A549 (cell line): Measurements from ENCODE around the gene PHF2. TPM values are rescaled to one million over a fixed set of nuclear protein-coding genes. Genes with fewer than 3 reads are reported as not detected.

Experiments used
- ATAC-seq, 2 experiments: fragments of 200-7000 bp in 1 of 2; fragments of >200 bp in 1 of 2; cut with Nextera tagmentation in 1 of 2; cut with Tn5 transposase in 1 of 2; 3 replicates each; pipeline versions ENCODE4 v1.8.0 to v1.9.1; 2018 to 2020; ENCODE audit warnings: mild to moderate bottlenecking in 1 of 2, moderate library complexity in 1 of 2
- CTCF ChIA-PET: fragments of 300-600 bp; sonication (Branson Sonifier 250); formaldehyde crosslinking; extraction: SDS; loops from one replicate; lab custom pipeline; 2021; ENCODE audit warnings: antibody characterized with exemption, inconsistent platforms; lab: Yijun Ruan, JAX
- POLR2A ChIA-PET: fragments of 350-600 bp; formaldehyde crosslinking; extraction: SDS; loops from one replicate; lab custom pipeline; 2021; ENCODE audit warnings: antibody characterized with exemption, inconsistent platforms; lab: Yijun Ruan, JAX
- DNase-seq, 2 experiments: peaks; one replicate each; pipeline versions ENCODE4 v3.0.0 to v3.0.0-alpha.2; 2011 to 2016; ENCODE audit warnings: low read depth in 1 of 2, low spot score in 1 of 2
- FAIRE-seq: peaks from 2 replicates; lab custom pipeline; 2011; peaks lifted over from hg19 to GRCh38; lab: Jason Lieb, UNC
- H3K27ac ChIP-seq, 2 experiments: fragments of >200 bp; sonication (Bioruptor Twin); formaldehyde crosslinking; 3 replicates each; pipeline ENCODE4 v1.5.1; 2016 to 2017
- H3K4me1 ChIP-seq: fragments of >200 bp; sonication (Bioruptor Twin); formaldehyde crosslinking; 3 replicates; pipeline ENCODE4 v1.6.1; 2016
- H3K4me2 ChIP-seq: fragments of >200 bp; sonication (Bioruptor Twin); formaldehyde crosslinking; 3 replicates; pipeline ENCODE4 v1.6.1; 2016
- H3K4me3 ChIP-seq: fragments of >200 bp; sonication (Bioruptor Twin); formaldehyde crosslinking; 3 replicates; pipeline ENCODE4 v1.5.1; 2016
- H3K9me3 ChIP-seq: fragments of >200 bp; sonication (Bioruptor Twin); formaldehyde crosslinking; 3 replicates; pipeline ENCODE4 v1.6.1; 2016
- ATOH8 ChIP-seq: fragments of 250-450 bp; sonication (Bioruptor Pico); IDR thresholded peaks from 2 replicates; pipeline ENCODE4 v1.5.0; 2020; ENCODE audit warnings: low read depth, mild to moderate bottlenecking, moderate library complexity
- CBX2 ChIP-seq: fragments of 200-600 bp; sonication (generic); IDR thresholded peaks from 2 replicates; pipeline ENCODE4 v1.6.1; 2016; ENCODE audit warnings: low read depth, mild to moderate bottlenecking, borderline replicate concordance
- CHD4 ChIP-seq: fragments of 200-600 bp; sonication (generic); IDR thresholded peaks from 2 replicates; pipeline ENCODE4 v1.6.1; 2016; ENCODE audit warnings: antibody characterized with exemption, mild to moderate bottlenecking, borderline replicate concordance
- E2F6 ChIP-seq: IDR thresholded peaks from 2 replicates; pipeline ENCODE4 v1.6.1; 2012; ENCODE audit warnings: low read depth, borderline replicate concordance
- EP300 ChIP-seq, 2 experiments: fragments of >200 bp; sonication (Bioruptor Twin); formaldehyde crosslinking; IDR thresholded peaks; 2 replicates in 1 of 2; 3 replicates in 1 of 2; pipeline ENCODE4 v1.6.1; 2016 to 2017
- FOSB ChIP-seq: fragments of 250-450 bp; sonication (Bioruptor Pico); IDR thresholded peaks from 2 replicates; pipeline ENCODE4 v1.5.0; 2020; ENCODE audit warnings: mild to moderate bottlenecking, moderate library complexity
- GATA3 ChIP-seq: IDR thresholded peaks from 2 replicates; pipeline ENCODE4 v1.6.1; 2012; ENCODE audit warnings: borderline replicate concordance
- HDAC2 ChIP-seq: fragments of 200-600 bp; sonication (generic); IDR thresholded peaks from 2 replicates; pipeline ENCODE4 v1.6.1; 2016
- HES2 ChIP-seq: fragments of >200 bp; sonication (Bioruptor Twin); formaldehyde crosslinking; IDR thresholded peaks from 2 replicates; pipeline ENCODE4 v1.6.1; 2016
- KDM5A ChIP-seq: fragments of 200-600 bp; sonication (generic); IDR thresholded peaks from 2 replicates; pipeline ENCODE4 v1.6.1; 2016; ENCODE audit warnings: antibody characterized with exemption, mild to moderate bottlenecking
- MAFK ChIP-seq: fragments of 450-650 bp; IDR thresholded peaks from 2 replicates; pipeline ENCODE4 v1.6.1; 2014; ENCODE audit not compliant: partially characterized antibody
- MYC ChIP-seq: IDR thresholded peaks from 2 replicates; pipeline ENCODE4 v1.6.1; 2012; ENCODE audit warnings: mild to moderate bottlenecking, inconsistent platforms, low read length, improper control_type of control experiment, borderline replicate concordance
- NPAS2 ChIP-seq: fragments of 250-450 bp; sonication (Bioruptor Pico); IDR thresholded peaks from 2 replicates; pipeline ENCODE4 v1.8.0; 2022; ENCODE audit warnings: mild to moderate bottlenecking, moderate library complexity, borderline replicate concordance
- RCOR1 ChIP-seq: fragments of 150-350 bp; IDR thresholded peaks from 2 replicates; pipeline ENCODE4 v1.6.1; 2014; ENCODE audit warnings: antibody characterized with exemption, low read length, low read depth
- RFX5 ChIP-seq: fragments of 450-650 bp; IDR thresholded peaks from 2 replicates; pipeline ENCODE4 v1.7.1; 2014; ENCODE audit warnings: antibody characterized with exemption, mild to moderate bottlenecking, moderate library complexity
- RNF2 ChIP-seq: fragments of 200-600 bp; sonication (generic); IDR thresholded peaks from 2 replicates; pipeline ENCODE4 v1.6.1; 2016; ENCODE audit warnings: low read depth, mild to moderate bottlenecking, antibody characterized with exemption, moderate library complexity, borderline replicate concordance
- ZNF302 ChIP-seq: fragments of 250-450 bp; sonication (Bioruptor Pico); IDR thresholded peaks from 2 replicates; pipeline ENCODE4 v1.9.0; 2021; ENCODE audit warnings: inconsistent platforms, mild to moderate bottlenecking, moderate library complexity
- WGBS: methylation state at CpG from one replicate; pipeline ENCODE4 v1.1.6; 2017; ENCODE audit errors: missing lambda C conversion rate; 5-methylcytosine and 5-hydroxymethylcytosine counted together
- polyA plus RNA-seq, 4 experiments: library from polyadenylated mRNA; depleted of rRNA in 3 of 4; stranded (reverse); fragments of >200 nt; fragmentation: RNase III in 1 of 4; extraction: RNeasy Plus Mini Kit Qiagen cat#74134 plus additional on column Dnase treatment in 1 of 4; gene quantifications; 2 replicates in 3 of 4; 3 replicates in 1 of 4; pipeline ENCODE4 v1.2.3, GENCODE V29; 2011 to 2017

The PHF2 gene
- polyA plus RNA-seq, 2 of the 4 experiments (the other 2 are of a cell fraction) = 9.6 to 12.2 TPM

- no peak for TF ChIP-seq HES2
- TF ChIP-seq GATA3 = no peak
- no peak for TF ChIP-seq CBX2
- TF ChIP-seq EP300 (IDR thresholded peaks at IDR 0.05) = no peak
- no peak for TF ChIP-seq RCOR1
- TF ChIP-seq MYC = no peak
- no peak for TF ChIP-seq NPAS2 (CRISPR knock-in tag)
- TF ChIP-seq RNF2 = no peak
Observed at GRCh38 chr9:93656426-93657239, 80.2 kb downstream of the PHF2 start (continued).

GRCh38 chr9:93657331-93658111 lies 81.1 kb downstream of the PHF2 start:
- H3K4me2 ChIP-seq = no peak overlapping the region
- no peaks in the 10 kb centered on the region for H3K9me3 ChIP-seq
- DNase-seq (no peak), FAIRE-seq (no peak), ATAC-seq (no peak)
- 96% methylated on average over 7 of the region's 8 CpGs for WGBS
- ChIA-PET CTCF (no interaction called here), POLR2A (no interaction called here)
- TF ChIP-seq HDAC2 (no peak), RNF2 (no peak), ZNF302 (CRISPR knock-in tag) (no peak), CHD4 (no peak), RFX5 (no peak), E2F6 (no peak), MAFK (no peak), ATOH8 (CRISPR knock-in tag) (no peak), FOSB (CRISPR knock-in tag) (no peak), KDM5A (no peak), NPAS2 (CRISPR knock-in tag) (no peak)
- no peak overlapping the region for H3K27ac ChIP-seq
- no peak overlapping the region for H3K4me3 ChIP-seq
- H3K4me1 ChIP-seq = no peaks in the 10 kb centered on the region

- 88% methylated on average over 6 of the region's 12 CpGs for WGBS
Observed at GRCh38 chr9:93658184-93658925, 82.0 kb downstream of the PHF2 start.

More at GRCh38 chr9:93658184-93658925, 82.0 kb downstream of the PHF2 start:
- FAIRE-seq (no peak), ATAC-seq (no peak), DNase-seq (no peak)
- Histone ChIP-seq H3K4me2 (no peak overlapping the region), H3K27ac (no peak overlapping the region), H3K4me1 (no peaks in the 10 kb centered on the region), H3K4me3 (no peak overlapping the region), H3K9me3 (no peaks in the 10 kb centered on the region)
- TF ChIP-seq RNF2 = no peak
- ChIA-PET POLR2A (no interaction called here), CTCF (no interaction called here)
